Body of pancreas (tissue), 4 donors: Measurements from ENCODE around the gene NPHP4.

ENCODE experiments used
- CTCF ChIP-seq, 7 experiments: fragments of 450-650 bp in 4 of 7; fragments of 200-600 bp in 3 of 7; sonication (generic) in 3 of 7; IDR thresholded peaks; one replicate each; pipeline ENCODE4 v1.5.1; 2016 to 2019; ENCODE audit warnings: antibody characterized with exemption in 7 of 7
- POLR2A ChIP-seq, 3 donors: fragments of 450-650 bp; IDR thresholded peaks; one replicate each; pipeline ENCODE4 v1.6.1; 2016; ENCODE audit warnings: antibody characterized with exemption in 3 of 3, mild to moderate bottlenecking in 2 of 3

- TF ChIP-seq CTCF (IDR thresholded peaks at IDR 0.05) (no peak), POLR2A (IDR thresholded peaks at IDR 0.05) (no peak)
These were observed 25.6 kb downstream of the NPHP4 start for GRCh38 chr1:5966543-5967205.
